Brain microvascular endothelial cell (primary cell): Measurements from ENCODE around the gene KIF7.
"Not testable (repeated sequence)": the region's sequence is repeated elsewhere in the genome, so short reads cannot be mapped to it uniquely, and the experiment has no call there.

ENCODE experiments used
- DNase-seq: peaks from one replicate; pipeline ENCODE4 v3.0.0-alpha.2; 2020
- H3K27ac ChIP-seq: fragments of 250-450 bp; sonication (Bioruptor Pico); 2 replicates; pipeline ENCODE4 v1.5.1; 2020; ENCODE audit warnings: mild to moderate bottlenecking, moderate library complexity
- H3K27me3 ChIP-seq: fragments of 250-450 bp; sonication (Bioruptor Pico); replicated peaks from 2 replicates; pipeline ENCODE4 v1.5.1; 2020; ENCODE audit warnings: mild to moderate bottlenecking
- H3K36me3 ChIP-seq: fragments of 250-450 bp; sonication (Bioruptor Pico); replicated peaks from 2 replicates; pipeline ENCODE4 v1.5.1; 2020; ENCODE audit warnings: mild to moderate bottlenecking
- H3K4me3 ChIP-seq: 2 replicates; pipeline ENCODE4 v1.5.1; 2011; ENCODE audit warnings: low read depth, mild to moderate bottlenecking, control low read depth, low read length, moderate library complexity
- CTCF ChIP-seq: IDR thresholded peaks from 2 replicates; pipeline ENCODE4 v1.5.1; 2011; ENCODE audit warnings: low read depth, mild to moderate bottlenecking, moderate library complexity, low read length, control low read depth, inconsistent platforms; ENCODE audit errors: missing control alignments
- in situ Hi-C: cut with HindIII; loops from 2 replicates; pipeline ENCODE4 v1.10.0; 2017; ENCODE audit warnings: low sequenced_read_pairs, low pct_ligation_motif_present

KIF7 gene

GRCh38 chr15:89591834-89592233 lies 63.4 kb downstream of the KIF7 start:
- TF ChIP-seq CTCF, result no peak
- no peaks in the 10 kb centered on the region for H3K36me3 ChIP-seq
- in situ Hi-C loops, result no loop called here

DNA sequence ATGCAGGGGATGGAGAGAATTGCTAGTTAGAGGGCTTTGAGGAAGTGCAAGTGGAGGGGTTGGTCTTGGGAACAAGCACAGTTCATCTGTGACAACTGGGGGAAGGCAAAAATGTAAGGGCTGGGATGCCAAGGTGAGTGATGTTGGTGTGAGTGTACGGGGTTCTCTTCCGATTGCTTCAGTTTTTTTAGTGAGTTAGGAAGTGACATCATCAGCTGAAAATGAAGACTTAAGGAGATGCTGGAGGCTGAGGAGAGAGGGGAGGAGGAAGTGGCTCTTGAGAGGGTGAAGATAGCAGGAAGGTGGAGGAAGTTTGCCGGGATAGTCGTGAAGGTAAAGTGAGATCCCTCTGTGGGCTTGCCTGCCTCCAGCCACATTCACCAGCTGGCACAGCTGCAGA lies 67.3 kb downstream of the KIF7 start:
- H3K27ac ChIP-seq, result no peak overlapping the region

More at GRCh38 chr15:89591834-89592233, 63.4 kb downstream of the KIF7 start:
- Histone ChIP-seq H3K27me3 (no peaks in the 10 kb centered on the region), H3K27ac (no peak overlapping the region), H3K4me3 (no peak overlapping the region)
- peak; percentile 44 for DNase-seq

GRCh38 chr15:89586651-89587050 lies 68.6 kb downstream of the KIF7 start:
- Histone ChIP-seq H3K27ac (no peak overlapping the region), H3K27me3 (no peaks in the 10 kb centered on the region), H3K4me3 (no peak overlapping the region), H3K36me3 (no peaks in the 10 kb centered on the region)
- DNase-seq, result no peak
- in situ Hi-C loops, result no loop called here
- no peak for TF ChIP-seq CTCF

More for the DNA sequence above, 67.3 kb downstream of the KIF7 start:
- no peak for TF ChIP-seq CTCF
- Histone ChIP-seq H3K27me3 (no peaks in the 10 kb centered on the region), H3K36me3 (no peaks in the 10 kb centered on the region), H3K4me3 (no peak overlapping the region)
- peak; percentile 9 for DNase-seq
- in situ Hi-C loops, result no loop called here

GRCh38 chr15:89580747-89581146 lies 74.5 kb downstream of the KIF7 start:
- H3K27me3 ChIP-seq, in situ Hi-C loops, H3K4me3 ChIP-seq, H3K27ac ChIP-seq, DNase-seq, H3K36me3 ChIP-seq: not testable (repeated sequence)

- no peak for TF ChIP-seq CTCF
These were observed 77.1 kb downstream of the KIF7 start for GRCh38 chr15:89578146-89578545.

More at GRCh38 chr15:89578146-89578545, 77.1 kb downstream of the KIF7 start:
- Histone ChIP-seq H3K4me3 (peak overlapping the region; percentile 40), H3K27me3 (no peaks in the 10 kb centered on the region), H3K36me3 (no peaks in the 10 kb centered on the region), H3K27ac (no peak overlapping the region)
- in situ Hi-C loops, result no loop called here
- DNase-seq, result no peak
